IMR-90 (cell line): ENCODE measurements around the gene BCL2L11. TPM values are rescaled to one million over a fixed set of nuclear protein-coding genes. Genes with fewer than 3 reads are reported as not detected.

ENCODE experiments used
- ATAC-seq: fragments of 200-7000 bp; cut with Tn5 transposase; 2 replicates; pipeline ENCODE4 v1.9.1; 2020; ENCODE audit warnings: low read depth, mild to moderate bottlenecking, moderate library complexity
- BruUV-seq: library from RNA; stranded (reverse); fragments of 400-500 nt; replicated peaks from 2 replicates; lab custom pipeline; 2021; lab: Mats Ljungman, UMichigan
- CTCF ChIA-PET: fragments of 300-600 bp; formaldehyde crosslinking; extraction: SDS; loops from one replicate; lab custom pipeline; 2021; ENCODE audit warnings: antibody characterized with exemption; lab: Yijun Ruan, JAX
- POLR2A ChIA-PET: fragments of 300-600 bp; sonication (Branson Sonifier 250); formaldehyde crosslinking; loops from one replicate; lab custom pipeline; 2022; ENCODE audit warnings: antibody characterized with exemption; ENCODE audit not compliant: unreplicated experiment; lab: Charles Lee
- DNase-seq: peaks from one replicate; pipeline ENCODE4 v3.0.0; 2013
- H2AFZ ChIP-seq: replicated peaks from 2 replicates; pipeline ENCODE3; 2013; ENCODE audit warnings: low read length, mild to moderate bottlenecking; ENCODE audit not compliant: poor library complexity
- H2AK5ac ChIP-seq: 2 replicates; pipeline ENCODE4 v1.6.1; 2013; ENCODE audit warnings: low read depth, low read length, inconsistent platforms
- H2AK9ac ChIP-seq: replicated peaks from 2 replicates; pipeline ENCODE3; 2013; ENCODE audit warnings: mild to moderate bottlenecking, low read depth, low read length, moderate library complexity; ENCODE audit not compliant: poor library complexity
- H2BK120ac ChIP-seq: 2 replicates; pipeline ENCODE4 v1.6.1; 2013; ENCODE audit warnings: low read depth, low read length, inconsistent platforms
- H2BK15ac ChIP-seq: 3 replicates; pipeline ENCODE4 v1.6.1; 2013; ENCODE audit warnings: low read depth, low read length, inconsistent platforms
- H2BK20ac ChIP-seq: 2 replicates; pipeline ENCODE4 v1.6.1; 2013; ENCODE audit warnings: low read depth, mild to moderate bottlenecking, inconsistent platforms, low read length, moderate library complexity
- H2BK5ac ChIP-seq: 2 replicates; pipeline ENCODE4 v1.6.1; 2013; ENCODE audit warnings: mild to moderate bottlenecking, low read depth, low read length, inconsistent platforms; ENCODE audit not compliant: poor library complexity, severe bottlenecking
- H3K14ac ChIP-seq: replicated peaks from 2 replicates; pipeline ENCODE4 v1.6.1; 2013; ENCODE audit warnings: low read depth, low read length, inconsistent platforms
- H3K18ac ChIP-seq: 2 replicates; pipeline ENCODE4 v1.6.1; 2013; ENCODE audit warnings: low read depth, low read length, control low read depth
- H3K23ac ChIP-seq: 2 replicates; pipeline ENCODE4 v1.6.1; 2013; ENCODE audit warnings: low read depth, low read length, inconsistent platforms
- H3K27ac ChIP-seq: 2 replicates; pipeline ENCODE4 v1.5.1; 2013; ENCODE audit warnings: mild to moderate bottlenecking, control low read depth, low read length; ENCODE audit not compliant: insufficient read depth
- H3K27me3 ChIP-seq: 2 replicates; pipeline ENCODE4 v1.6.1; 2013; ENCODE audit warnings: low read length; ENCODE audit not compliant: control insufficient read depth, insufficient read depth
- H3K36me3 ChIP-seq: 2 replicates; pipeline ENCODE4 v1.6.1; 2013; ENCODE audit warnings: low read length, mixed read lengths; ENCODE audit not compliant: control insufficient read depth, insufficient read depth
- H3K4ac ChIP-seq: 2 replicates; pipeline ENCODE4 v1.6.1; 2013; ENCODE audit warnings: low read depth, low read length, inconsistent platforms
- H3K4me1 ChIP-seq: 2 replicates; pipeline ENCODE4 v1.6.1; 2013; ENCODE audit warnings: low read length, mixed read lengths; ENCODE audit not compliant: control insufficient read depth, insufficient read depth
- H3K4me2 ChIP-seq: 2 replicates; pipeline ENCODE4 v1.6.1; 2013; ENCODE audit warnings: low read depth, mild to moderate bottlenecking, control low read depth, low read length, moderate library complexity
- H3K4me3 ChIP-seq: 2 replicates; pipeline ENCODE4 v1.5.1; 2013; ENCODE audit warnings: low read depth, mild to moderate bottlenecking, control low read depth, low read length, moderate library complexity; ENCODE audit not compliant: insufficient read depth
- H3K56ac ChIP-seq: 2 replicates; pipeline ENCODE4 v1.6.1; 2013; ENCODE audit warnings: low read length, inconsistent platforms; ENCODE audit not compliant: insufficient read depth; ENCODE audit errors: extremely low read depth
- H3K79me1 ChIP-seq, 2 experiments: 2 replicates each; pipeline ENCODE4 v1.6.1; 2013; ENCODE audit warnings: low read length in 2 of 2, inconsistent platforms in 1 of 2, low read depth in 1 of 2
- H3K9ac ChIP-seq: 2 replicates; pipeline ENCODE4 v1.6.1; 2013; ENCODE audit warnings: low read depth, low read length, control low read depth
- H3K9me1 ChIP-seq: 2 replicates; pipeline ENCODE4 v1.6.1; 2013; ENCODE audit warnings: low read length, inconsistent platforms; ENCODE audit not compliant: insufficient read depth
- H3K9me3 ChIP-seq: 2 replicates; pipeline ENCODE4 v1.6.1; 2013; ENCODE audit warnings: low read length; ENCODE audit not compliant: control insufficient read depth, insufficient read depth
- H4K20me1 ChIP-seq: 2 replicates; pipeline ENCODE4 v1.6.1; 2013; ENCODE audit warnings: low read length, inconsistent platforms; ENCODE audit not compliant: insufficient read depth
- H4K5ac ChIP-seq: 2 replicates; pipeline ENCODE4 v1.6.1; 2013; ENCODE audit warnings: mild to moderate bottlenecking, low read depth, low read length, control low read depth
- H4K8ac ChIP-seq, 2 experiments: 2 replicates each; pipeline ENCODE4 v1.6.1; 2013; ENCODE audit warnings: low read depth in 2 of 2, low read length in 2 of 2, control low read depth in 1 of 2, inconsistent platforms in 1 of 2
- H4K91ac ChIP-seq: 2 replicates; pipeline ENCODE4 v1.6.1; 2013; ENCODE audit warnings: low read depth, low read length, inconsistent platforms; ENCODE audit not compliant: insufficient read depth
- FOS ChIP-seq: fragments of 150-350 bp; IDR thresholded peaks from 2 replicates; pipeline ENCODE4 v1.6.1; 2016; ENCODE audit warnings: low read depth, low read length
- WGBS, 2 experiments: methylation state at CpG; one replicate each; pipeline versions ENCODE4 v1.1.5 to v1.1.7; 2013; ENCODE audit warnings: missing lambda C conversion rate in 2 of 2; ENCODE audit not compliant: insufficient read length in 1 of 2; ENCODE audit errors: extremely low coverage in 2 of 2; 5-methylcytosine and 5-hydroxymethylcytosine counted together
- dilution Hi-C: fragments of 300-500 bp; cut with HindIII; formaldehyde crosslinking; loops from one replicate; pipeline ENCODE4 v1.14.3; 2018; ENCODE audit warnings: low sequenced_read_pairs; ENCODE audit not compliant: unreplicated experiment
- in situ Hi-C: fragments of 300-500 bp; cut with MboI; formaldehyde crosslinking; loops from 3 replicates; pipeline ENCODE4 v1.14.3; 2019; ENCODE audit warnings: low sequenced_read_pairs, inconsistent platforms, mixed read lengths
- intact Hi-C: fragments of 100-400 bp; cut with micrococcal nuclease; formaldehyde crosslinking; loops from 2 replicates; pipeline ENCODE4 v1.10.0; 2022
- polyA plus RNA-seq, 3 experiments: library from polyadenylated mRNA; depleted of rRNA; stranded (reverse); fragments of >200 nt; gene quantifications; 2 replicates each; pipeline ENCODE4 v1.2.3, GENCODE V29; 2012; ENCODE audit warnings: low replicate concordance in 1 of 3
- total RNA-seq: library from RNA; depleted of rRNA; stranded (reverse); fragments of >200 nt; gene quantifications from 2 replicates; pipeline ENCODE4 v1.2.3, GENCODE V29; 2012
- TF ChIP-seq, protein P1 (sequence below): fragments of 150-350 bp; IDR thresholded peaks from 2 replicates; pipeline ENCODE4 v1.6.1; 2016; ENCODE audit warnings: low read depth, mild to moderate bottlenecking, low read length, moderate library complexity, borderline replicate concordance

The BCL2L11 gene
- total and polyA plus RNA-seq, 2 of the 4 experiments (the other 2 are of a cell fraction): 1.1 to 1.7 TPM

- Histone ChIP-seq H4K20me1 (peaks cover 3% of the 10 kb centered on the region; the same call in 1 of the 2 replicates), H3K4me3 (no peak overlapping the region), H2BK5ac (no peak overlapping the region), H4K8ac (no peak overlapping the region), H3K4me2 (no peak overlapping the region), H3K4me1 (no peaks in the 10 kb centered on the region), H3K56ac (no peak overlapping the region), H2AK9ac (no peak overlapping the region), H3K9ac (no peak overlapping the region), H2AFZ (no peak overlapping the region), H3K27ac (no peak overlapping the region), H4K91ac (no peak overlapping the region), H3K79me1 (no peaks in the 10 kb centered on the region), H2AK5ac (no peak overlapping the region), H3K18ac (no peak overlapping the region), H2BK120ac (no peak overlapping the region), H3K23ac (no peak overlapping the region), H3K4ac (no peak overlapping the region), H2BK15ac (no peak overlapping the region), H2BK20ac (no peak overlapping the region), H3K9me3 (no peaks in the 10 kb centered on the region), H3K27me3 (no peaks in the 10 kb centered on the region; the same call in 1 of the 2 replicates), H3K36me3 (peaks cover 5% of the 10 kb centered on the region), H3K14ac (no peak overlapping the region), H4K5ac (no peak overlapping the region), H3K9me1 (no peaks in the 10 kb centered on the region; the same call in 1 of the 2 replicates)
- ChIA-PET CTCF (no interaction called here), POLR2A (no interaction called here)
- BruUV-seq: no TSS peak
- intact Hi-C loops (no loop called here), in situ Hi-C loops (no loop called here), dilution Hi-C loops (no loop called here)
- no CpG with 5 or more reads among the region's 1 CpG for WGBS, 2 experiments
- no peak for TF ChIP-seq FOS
- TF ChIP-seq, protein P1, sequence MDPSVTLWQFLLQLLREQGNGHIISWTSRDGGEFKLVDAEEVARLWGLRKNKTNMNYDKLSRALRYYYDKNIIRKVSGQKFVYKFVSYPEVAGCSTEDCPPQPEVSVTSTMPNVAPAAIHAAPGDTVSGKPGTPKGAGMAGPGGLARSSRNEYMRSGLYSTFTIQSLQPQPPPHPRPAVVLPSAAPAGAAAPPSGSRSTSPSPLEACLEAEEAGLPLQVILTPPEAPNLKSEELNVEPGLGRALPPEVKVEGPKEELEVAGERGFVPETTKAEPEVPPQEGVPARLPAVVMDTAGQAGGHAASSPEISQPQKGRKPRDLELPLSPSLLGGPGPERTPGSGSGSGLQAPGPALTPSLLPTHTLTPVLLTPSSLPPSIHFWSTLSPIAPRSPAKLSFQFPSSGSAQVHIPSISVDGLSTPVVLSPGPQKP: no peak
- ATAC-seq (no peak), DNase-seq (no peak)
These were observed 21.4 kb downstream of the BCL2L11 start for GRCh38 chr2:111142101-111142500.
